OCI-LY1 (cell line): ENCODE data around the gene DOCK2.

ENCODE experiments used
- EZH2 ChIP-seq: fragments of 200-600 bp; sonication (generic), shearing (Covaris generic); IDR thresholded peaks from 2 replicates; pipeline ENCODE4 v1.8.0; 2017; ENCODE audit warnings: borderline replicate concordance, mixed run types, mild to moderate bottlenecking, antibody characterized with exemption, low read length, moderate library complexity, mixed read lengths
- TF ChIP-seq, protein P1 (sequence below): fragments of 200-600 bp; sonication (generic), shearing (Covaris generic); IDR thresholded peaks from 2 replicates; pipeline ENCODE4 v1.5.1; 2017; ENCODE audit warnings: mild to moderate bottlenecking, antibody characterized with exemption, low read length, moderate library complexity, mixed read lengths

DNA sequence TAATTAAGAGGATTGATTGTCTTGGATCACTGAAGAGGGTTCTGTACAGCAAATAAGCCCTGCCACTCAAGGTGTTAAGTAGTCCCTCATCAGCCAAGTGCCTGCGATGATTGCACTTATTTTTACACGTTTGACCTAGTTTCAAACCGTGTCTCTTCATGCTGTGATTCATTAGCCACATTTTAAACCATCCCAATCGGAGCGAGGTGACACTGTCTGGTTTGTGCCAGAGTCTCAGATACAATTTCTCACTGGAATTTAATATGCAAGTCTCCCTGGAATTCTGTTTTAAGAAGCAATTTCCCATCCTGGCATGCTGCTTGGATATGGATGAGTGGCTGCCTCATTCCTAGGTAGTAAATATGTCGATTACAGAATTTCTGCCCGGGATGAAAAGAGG lies 341.6 kb downstream of the DOCK2 start:
- TF ChIP-seq, protein P1, sequence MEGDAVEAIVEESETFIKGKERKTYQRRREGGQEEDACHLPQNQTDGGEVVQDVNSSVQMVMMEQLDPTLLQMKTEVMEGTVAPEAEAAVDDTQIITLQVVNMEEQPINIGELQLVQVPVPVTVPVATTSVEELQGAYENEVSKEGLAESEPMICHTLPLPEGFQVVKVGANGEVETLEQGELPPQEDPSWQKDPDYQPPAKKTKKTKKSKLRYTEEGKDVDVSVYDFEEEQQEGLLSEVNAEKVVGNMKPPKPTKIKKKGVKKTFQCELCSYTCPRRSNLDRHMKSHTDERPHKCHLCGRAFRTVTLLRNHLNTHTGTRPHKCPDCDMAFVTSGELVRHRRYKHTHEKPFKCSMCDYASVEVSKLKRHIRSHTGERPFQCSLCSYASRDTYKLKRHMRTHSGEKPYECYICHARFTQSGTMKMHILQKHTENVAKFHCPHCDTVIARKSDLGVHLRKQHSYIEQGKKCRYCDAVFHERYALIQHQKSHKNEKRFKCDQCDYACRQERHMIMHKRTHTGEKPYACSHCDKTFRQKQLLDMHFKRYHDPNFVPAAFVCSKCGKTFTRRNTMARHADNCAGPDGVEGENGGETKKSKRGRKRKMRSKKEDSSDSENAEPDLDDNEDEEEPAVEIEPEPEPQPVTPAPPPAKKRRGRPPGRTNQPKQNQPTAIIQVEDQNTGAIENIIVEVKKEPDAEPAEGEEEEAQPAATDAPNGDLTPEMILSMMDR, result no peak
- no peak for TF ChIP-seq EZH2
